Loucy (cell line): ENCODE results near the gene ZC3H12C.

Experiments
- H2AFZ ChIP-seq: fragments of 200-600 bp; sonication (generic); 2 replicates; pipeline ENCODE4 v1.6.0; 2016; ENCODE audit warnings: antibody characterized with exemption, mild to moderate bottlenecking, low read length, moderate library complexity
- H3F3A ChIP-seq: fragments of 200-600 bp; 2 replicates; pipeline ENCODE4 v1.6.0; 2016; ENCODE audit warnings: antibody characterized with exemption, low read depth, mild to moderate bottlenecking
- H3K27me3 ChIP-seq: fragments of 200-600 bp; sonication (generic); 2 replicates; pipeline ENCODE4 v1.6.1; 2014; ENCODE audit warnings: low read length, mild to moderate bottlenecking; ENCODE audit not compliant: insufficient read depth, poor library complexity, severe bottlenecking
- H3K36me3 ChIP-seq: fragments of 200-600 bp; sonication (generic); 2 replicates; pipeline ENCODE4 v1.6.1; 2016; ENCODE audit warnings: low read length; ENCODE audit not compliant: insufficient read depth
- H3K4me1 ChIP-seq: fragments of 200-600 bp; sonication (generic); 2 replicates; pipeline ENCODE4 v1.5.1; 2014; ENCODE audit warnings: low read length, mild to moderate bottlenecking; ENCODE audit not compliant: insufficient read depth, poor library complexity, severe bottlenecking
- H3K4me2 ChIP-seq: fragments of 200-600 bp; sonication (generic); 2 replicates; pipeline ENCODE4 v1.6.0; 2014; ENCODE audit warnings: antibody characterized with exemption, low read length, low read depth, mild to moderate bottlenecking; ENCODE audit not compliant: poor library complexity, severe bottlenecking
- H3K4me3 ChIP-seq: fragments of 200-600 bp; sonication (generic); 2 replicates; pipeline ENCODE4 v1.5.1; 2014; ENCODE audit warnings: low read length, mild to moderate bottlenecking, mixed read lengths; ENCODE audit not compliant: poor library complexity, severe bottlenecking
- H3K79me2 ChIP-seq: fragments of 200-600 bp; sonication (generic); 2 replicates; pipeline ENCODE4 v1.6.1; 2014; ENCODE audit warnings: low read length; ENCODE audit not compliant: insufficient read depth
- H3K9ac ChIP-seq: fragments of 200-600 bp; sonication (generic); 2 replicates; pipeline ENCODE4 v1.6.0; 2014; ENCODE audit warnings: mild to moderate bottlenecking, low read depth, low read length, moderate library complexity; ENCODE audit not compliant: poor library complexity, severe bottlenecking
- H3K9me2 ChIP-seq: fragments of 200-600 bp; sonication (generic); replicated peaks from 2 replicates; pipeline ENCODE4 v1.6.1; 2016; ENCODE audit warnings: low read depth, low read length, mixed read lengths
- H3K9me3 ChIP-seq: fragments of 200-600 bp; sonication (generic); 2 replicates; pipeline ENCODE4 v1.6.1; 2014; ENCODE audit warnings: mild to moderate bottlenecking, antibody characterized with exemption, low read length, low read depth; ENCODE audit not compliant: insufficient read depth
- H4K20me1 ChIP-seq: fragments of 200-600 bp; sonication (generic); 2 replicates; pipeline ENCODE4 v1.6.0; 2014; ENCODE audit warnings: antibody characterized with exemption, low read length, mild to moderate bottlenecking; ENCODE audit not compliant: insufficient read depth, poor library complexity, severe bottlenecking
- EZH2phosphoT487 ChIP-seq: fragments of 200-600 bp; IDR thresholded peaks from 2 replicates; pipeline ENCODE4 v1.6.1; 2018; ENCODE audit warnings: antibody characterized with exemption, mild to moderate bottlenecking, moderate library complexity, borderline replicate concordance
- TF ChIP-seq, protein P1 (sequence below): fragments of 200-600 bp; sonication (generic); conservative IDR thresholded peaks from 2 replicates; pipeline ENCODE4 v1.5.1; 2014; ENCODE audit warnings: mild to moderate bottlenecking, antibody characterized with exemption, low read length

The ZC3H12C gene

DNA sequence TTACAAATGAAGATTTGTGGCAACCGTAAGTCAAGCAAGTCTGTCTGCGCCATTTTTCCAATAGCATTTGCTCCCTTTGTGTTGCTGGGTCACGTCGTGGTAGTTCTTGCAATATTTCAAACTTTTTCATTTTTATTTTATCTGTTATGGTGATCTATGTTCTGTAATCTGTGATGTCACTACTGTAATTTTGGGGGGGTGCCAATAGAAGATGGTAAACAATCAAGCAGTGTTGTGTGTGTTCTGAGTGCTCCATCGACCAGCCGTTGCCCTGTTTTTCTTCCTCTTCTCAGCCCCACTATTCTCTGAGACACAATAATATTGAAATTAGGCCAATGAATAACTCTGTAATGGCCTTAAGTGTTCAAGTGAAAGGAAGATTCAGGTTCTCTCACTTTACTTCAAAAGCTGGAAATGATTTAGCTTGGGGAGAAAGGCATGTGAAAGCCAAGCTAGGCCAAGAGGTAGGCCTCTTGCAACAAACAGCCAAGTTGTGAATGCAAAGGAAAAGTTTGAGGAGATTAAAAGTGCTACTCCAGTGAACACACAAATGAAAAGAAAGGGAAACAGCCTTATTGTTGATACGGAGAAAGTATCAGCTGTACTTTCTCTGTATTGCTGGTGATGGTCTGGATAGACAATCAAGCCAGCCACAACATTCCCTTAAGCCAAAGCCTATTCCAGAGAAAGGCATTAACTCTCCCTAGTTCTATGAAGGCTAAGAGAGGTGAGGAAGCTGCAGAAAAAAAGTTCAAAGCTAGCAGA lies 7.5 kb downstream of the ZC3H12C start:
- H4K20me1 ChIP-seq = no peaks in the 10 kb centered on the region
- no peaks in the 10 kb centered on the region for H3K79me2 ChIP-seq

DNA sequence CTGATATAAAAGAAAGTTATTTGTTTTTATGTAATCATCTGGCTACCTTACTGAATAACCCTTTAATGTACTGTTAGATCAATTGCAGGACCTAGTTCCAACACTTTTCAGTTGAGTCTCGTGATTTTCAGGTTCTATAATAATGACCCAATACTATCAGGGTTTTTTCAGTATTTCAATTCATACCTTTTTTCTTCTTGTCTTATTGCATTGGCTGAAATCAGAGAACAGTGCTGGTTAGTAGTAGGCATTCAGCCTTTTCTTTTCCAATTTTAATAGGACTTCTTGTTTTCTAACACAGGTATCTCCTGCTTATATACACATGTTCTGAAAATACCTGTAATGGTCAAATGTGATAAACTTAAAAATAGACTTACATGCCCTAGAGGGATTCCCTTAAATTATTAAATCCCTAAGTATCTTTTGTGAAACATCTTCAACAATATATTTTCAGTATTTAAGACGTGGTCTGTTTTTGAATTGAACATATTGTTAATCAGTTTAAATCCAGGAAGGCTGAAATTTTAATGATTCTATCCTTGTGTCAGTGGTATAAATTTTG lies 13.6 kb downstream of the ZC3H12C start:
- H4K20me1 ChIP-seq = no peaks in the 10 kb centered on the region
- H3K9me3 ChIP-seq = no peaks in the 10 kb centered on the region
- H3K4me2 ChIP-seq = no peak overlapping the region
- H3K9me2 ChIP-seq = no peaks in the 10 kb centered on the region
- no peaks in the 10 kb centered on the region for H3K27me3 ChIP-seq
- H3K36me3 ChIP-seq = no peaks in the 10 kb centered on the region
- TF ChIP-seq, protein P1, sequence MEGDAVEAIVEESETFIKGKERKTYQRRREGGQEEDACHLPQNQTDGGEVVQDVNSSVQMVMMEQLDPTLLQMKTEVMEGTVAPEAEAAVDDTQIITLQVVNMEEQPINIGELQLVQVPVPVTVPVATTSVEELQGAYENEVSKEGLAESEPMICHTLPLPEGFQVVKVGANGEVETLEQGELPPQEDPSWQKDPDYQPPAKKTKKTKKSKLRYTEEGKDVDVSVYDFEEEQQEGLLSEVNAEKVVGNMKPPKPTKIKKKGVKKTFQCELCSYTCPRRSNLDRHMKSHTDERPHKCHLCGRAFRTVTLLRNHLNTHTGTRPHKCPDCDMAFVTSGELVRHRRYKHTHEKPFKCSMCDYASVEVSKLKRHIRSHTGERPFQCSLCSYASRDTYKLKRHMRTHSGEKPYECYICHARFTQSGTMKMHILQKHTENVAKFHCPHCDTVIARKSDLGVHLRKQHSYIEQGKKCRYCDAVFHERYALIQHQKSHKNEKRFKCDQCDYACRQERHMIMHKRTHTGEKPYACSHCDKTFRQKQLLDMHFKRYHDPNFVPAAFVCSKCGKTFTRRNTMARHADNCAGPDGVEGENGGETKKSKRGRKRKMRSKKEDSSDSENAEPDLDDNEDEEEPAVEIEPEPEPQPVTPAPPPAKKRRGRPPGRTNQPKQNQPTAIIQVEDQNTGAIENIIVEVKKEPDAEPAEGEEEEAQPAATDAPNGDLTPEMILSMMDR = no peak
- no peak for TF ChIP-seq EZH2phosphoT487
- no peak overlapping the region for H3K9ac ChIP-seq
- H3K4me1 ChIP-seq = no peaks in the 10 kb centered on the region
- no peak overlapping the region for H2AFZ ChIP-seq
- H3K79me2 ChIP-seq = no peaks in the 10 kb centered on the region
- no peak overlapping the region for H3K4me3 ChIP-seq
- H3F3A ChIP-seq = no peaks in the 10 kb centered on the region

More for the DNA sequence above, 7.5 kb downstream of the ZC3H12C start:
- TF ChIP-seq, protein P1 = no peak
- no peak for TF ChIP-seq EZH2phosphoT487
- H3K4me3 ChIP-seq = no peak overlapping the region
- no peaks in the 10 kb centered on the region for H3K9me2 ChIP-seq
- no peak overlapping the region for H2AFZ ChIP-seq
- no peaks in the 10 kb centered on the region for H3K4me1 ChIP-seq
- no peak overlapping the region for H3K4me2 ChIP-seq
- no peaks in the 10 kb centered on the region for H3K9me3 ChIP-seq
- H3F3A ChIP-seq = no peaks in the 10 kb centered on the region
- H3K27me3 ChIP-seq = no peaks in the 10 kb centered on the region
- no peak overlapping the region for H3K9ac ChIP-seq
- no peaks in the 10 kb centered on the region for H3K36me3 ChIP-seq

DNA sequence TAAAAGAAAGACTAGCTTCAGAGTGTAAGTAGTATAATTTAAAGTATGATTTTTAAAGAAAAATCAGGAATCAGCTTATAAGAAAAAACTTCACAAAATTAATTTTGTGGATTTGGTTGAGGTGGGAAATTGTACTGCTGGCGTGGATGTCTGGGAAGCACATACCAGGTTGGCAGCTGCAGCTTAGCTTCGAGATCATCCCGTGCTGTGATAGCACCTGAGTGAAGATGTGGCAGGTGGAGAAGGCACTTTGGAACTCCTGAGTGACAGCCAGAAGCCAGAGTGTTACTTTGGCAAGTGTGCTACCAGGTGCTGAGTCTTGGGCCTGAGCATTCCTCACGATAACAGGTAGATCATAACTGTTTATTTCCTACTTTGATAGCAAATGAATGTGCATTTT lies 17.7 kb downstream of the ZC3H12C start:
- H3K27me3 ChIP-seq = no peaks in the 10 kb centered on the region
- no peak for TF ChIP-seq EZH2phosphoT487
- H3K36me3 ChIP-seq = no peaks in the 10 kb centered on the region
- H3K9me2 ChIP-seq = no peaks in the 10 kb centered on the region
- H2AFZ ChIP-seq = no peak overlapping the region
- H3F3A ChIP-seq = no peaks in the 10 kb centered on the region
- H3K9ac ChIP-seq = no peak overlapping the region
- H4K20me1 ChIP-seq = no peaks in the 10 kb centered on the region
- H3K79me2 ChIP-seq = no peaks in the 10 kb centered on the region
- H3K4me2 ChIP-seq = no peak overlapping the region
- peaks cover 21% of the 10 kb centered on the region for H3K4me1 ChIP-seq
- no peaks in the 10 kb centered on the region for H3K9me3 ChIP-seq
- no peak overlapping the region for H3K4me3 ChIP-seq
